Superior temporal gyrus (tissue), 1 donor: ENCODE measurements around the gene ZNF555.
A peak's percentile ranks its signal among the peaks of the same experiment; 100 is the strongest.
"Not testable (repeated sequence)": the region's sequence is repeated elsewhere in the genome, so short reads cannot be mapped to it uniquely, and the experiment has no call there.

ENCODE experiments used
- DNase-seq: peaks from one replicate; pipeline ENCODE4 v3.0.0-alpha.2; 2016; ENCODE audit errors: extremely low spot score

The ZNF555 gene

DNA sequence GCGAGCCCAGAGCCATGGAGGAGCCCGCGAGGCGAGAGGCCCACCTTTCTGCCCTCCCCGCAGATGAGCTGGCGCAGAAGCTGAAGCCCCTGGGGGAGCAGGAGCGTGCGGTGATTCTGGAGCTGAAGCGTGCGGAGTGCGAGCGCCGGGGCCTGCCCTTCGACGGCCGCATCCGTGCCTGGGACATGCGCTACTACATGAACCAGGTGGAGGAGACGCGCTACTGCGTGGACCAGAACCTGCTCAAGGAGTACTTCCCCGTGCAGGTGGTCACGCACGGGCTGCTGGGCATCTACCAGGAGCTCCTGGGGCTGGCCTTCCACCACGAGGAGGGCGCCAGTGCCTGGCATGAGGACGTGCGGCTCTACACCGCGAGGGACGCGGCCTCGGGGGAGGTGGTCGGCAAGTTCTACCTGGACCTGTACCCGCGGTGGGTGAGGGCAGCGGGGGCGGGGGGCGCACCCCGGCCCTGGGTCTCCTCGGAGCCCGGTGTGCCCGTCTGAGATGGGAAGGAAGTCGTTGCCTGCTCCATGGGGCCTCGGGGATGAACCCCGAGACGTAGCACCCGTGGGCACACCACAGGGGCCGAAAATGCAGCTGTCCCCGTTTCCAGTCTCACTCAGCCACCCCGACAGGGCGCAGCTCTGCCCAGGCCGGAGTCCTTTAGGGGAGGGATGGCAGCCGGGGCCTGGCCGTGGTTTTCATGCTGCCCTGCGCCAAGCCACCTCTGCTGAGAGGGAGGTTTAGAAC, 33.7 kb upstream of the ZNF555 start:
- DNase-seq = no peak

DNA sequence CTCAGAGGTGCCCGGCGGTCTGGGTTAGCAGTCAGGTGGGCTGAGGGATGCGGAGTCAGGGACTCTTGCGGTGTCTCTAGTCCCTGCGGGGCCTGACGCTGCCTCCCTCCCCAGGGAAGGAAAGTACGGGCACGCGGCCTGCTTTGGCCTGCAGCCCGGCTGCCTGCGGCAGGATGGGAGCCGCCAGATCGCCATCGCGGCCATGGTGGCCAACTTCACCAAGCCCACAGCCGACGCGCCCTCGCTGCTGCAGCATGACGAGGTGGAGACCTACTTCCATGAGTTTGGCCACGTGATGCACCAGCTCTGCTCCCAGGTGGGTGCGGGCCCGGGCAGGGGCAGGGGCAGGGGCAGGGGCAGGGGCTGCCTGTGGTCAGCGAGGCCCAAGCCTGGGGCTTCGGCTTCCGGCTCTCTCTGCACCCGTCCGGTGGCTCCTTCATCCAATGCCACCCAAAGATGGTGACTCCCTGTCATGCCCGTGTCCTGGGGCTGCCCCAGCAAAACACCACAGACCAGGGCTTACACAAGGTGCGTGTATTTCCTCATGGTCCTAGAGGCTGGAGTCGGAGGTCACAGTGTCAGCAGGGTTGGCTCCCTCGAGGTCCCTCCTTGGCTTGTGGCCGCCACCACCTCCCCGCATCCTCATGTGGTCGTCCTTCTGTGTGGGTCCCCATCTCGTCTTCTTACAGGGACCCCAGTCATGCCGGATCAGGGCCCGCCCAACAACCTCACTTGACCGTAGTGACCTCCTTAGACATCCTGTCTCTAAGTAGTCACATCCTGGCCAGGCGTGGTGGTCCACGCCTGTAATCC, 32.9 kb upstream of the ZNF555 start:
- DNase-seq = no peak

DNA sequence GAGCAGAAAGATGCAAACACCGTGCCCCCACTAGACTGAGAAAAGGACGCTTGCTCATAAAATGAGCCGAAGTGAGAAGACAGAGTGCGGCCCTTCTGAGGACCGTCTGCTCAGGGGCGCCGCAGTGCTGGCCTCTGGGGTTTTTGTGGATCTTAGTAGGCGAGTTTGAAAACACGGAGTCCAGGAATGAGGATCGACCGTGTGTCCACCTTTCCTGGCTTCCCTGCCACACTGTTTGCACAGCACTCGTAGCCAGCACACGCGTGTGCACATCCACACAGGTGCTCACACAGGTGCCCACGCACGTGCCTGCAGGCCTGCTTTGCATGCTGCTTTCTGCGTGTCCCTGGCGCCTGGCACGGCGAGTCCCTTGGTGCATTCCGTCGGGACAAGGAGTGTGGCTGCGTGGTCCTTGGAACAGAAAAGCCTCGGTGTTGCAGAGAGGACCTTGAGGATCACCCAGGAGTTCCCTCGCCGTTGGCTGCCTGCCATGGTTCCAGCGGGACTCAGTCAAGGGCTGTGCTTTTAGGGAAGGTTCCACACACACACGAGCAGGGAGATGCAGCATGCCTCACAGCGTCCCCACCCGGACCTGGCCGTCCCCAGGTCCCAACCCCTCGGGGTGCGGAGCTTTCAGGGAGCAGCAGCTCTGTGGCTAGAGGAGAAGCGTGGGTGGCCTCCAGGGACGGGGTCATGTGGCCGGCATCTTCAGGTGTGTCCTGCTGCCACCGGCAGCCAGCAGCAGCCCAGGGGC, 31.7 kb upstream of the ZNF555 start:
- no peak for DNase-seq

DNA sequence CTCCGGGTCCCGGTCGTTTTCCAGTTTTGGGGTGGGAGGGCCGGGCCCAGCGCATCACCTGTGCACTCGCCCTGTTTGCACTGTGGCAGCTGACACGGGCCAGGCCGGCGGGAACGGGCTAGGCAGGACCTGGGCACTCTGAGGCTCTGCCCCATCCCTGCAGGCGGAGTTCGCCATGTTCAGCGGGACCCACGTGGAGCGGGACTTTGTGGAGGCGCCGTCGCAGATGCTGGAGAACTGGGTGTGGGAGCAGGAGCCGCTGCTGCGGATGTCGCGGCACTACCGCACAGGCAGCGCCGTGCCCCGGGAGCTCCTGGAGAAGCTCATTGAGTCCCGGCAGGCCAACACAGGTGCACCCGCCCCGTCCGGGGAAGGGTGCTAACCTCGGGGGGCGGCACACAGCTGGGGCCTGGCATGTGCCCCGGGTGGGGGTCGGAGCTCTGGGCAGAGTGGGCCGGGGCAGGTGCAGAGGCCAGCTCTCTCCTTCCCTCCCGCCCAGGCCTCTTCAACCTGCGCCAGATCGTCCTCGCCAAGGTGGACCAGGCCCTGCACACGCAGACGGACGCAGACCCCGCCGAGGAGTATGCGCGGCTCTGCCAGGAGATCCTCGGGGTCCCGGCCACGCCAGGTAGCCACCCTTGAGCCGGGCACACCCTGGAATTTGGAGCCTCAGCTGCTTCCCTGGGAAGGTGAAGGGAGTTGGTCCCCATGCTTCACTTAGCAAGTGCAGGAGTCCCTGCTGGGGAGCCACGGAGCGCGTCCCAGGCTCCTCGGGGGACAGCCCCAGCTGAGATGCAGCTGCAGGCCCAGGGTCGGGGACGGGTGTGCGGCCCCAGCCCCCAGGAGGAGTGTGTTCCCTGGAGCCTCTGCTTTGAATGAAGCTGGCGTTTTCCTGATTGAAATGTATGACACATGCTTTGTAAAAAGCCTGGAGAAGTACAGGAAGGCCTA, 30.9 kb upstream of the ZNF555 start:
- DNase-seq = no peak

DNA sequence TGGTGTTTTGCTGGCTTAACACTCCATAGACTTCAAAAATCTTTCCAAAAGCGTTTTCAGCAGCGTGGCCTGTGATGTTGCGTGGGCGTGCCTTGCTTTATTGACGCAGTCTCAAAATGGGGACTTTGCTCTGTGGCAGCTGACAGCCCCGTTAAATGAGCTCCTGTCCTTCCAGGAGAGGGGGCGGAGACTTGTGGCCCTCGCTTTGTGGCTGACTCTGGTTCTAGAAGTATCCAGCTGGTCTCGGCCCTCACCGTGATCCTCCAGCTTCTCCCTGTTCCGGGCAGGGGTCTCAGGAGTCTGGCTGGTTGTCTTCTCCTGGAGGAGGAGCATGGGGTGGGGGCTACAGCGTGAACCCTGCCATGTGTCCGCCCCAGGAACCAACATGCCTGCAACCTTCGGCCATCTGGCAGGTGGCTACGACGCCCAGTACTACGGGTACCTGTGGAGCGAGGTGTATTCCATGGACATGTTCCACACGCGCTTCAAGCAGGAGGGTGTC, 30.0 kb upstream of the ZNF555 start:
- no peak for DNase-seq

DNA sequence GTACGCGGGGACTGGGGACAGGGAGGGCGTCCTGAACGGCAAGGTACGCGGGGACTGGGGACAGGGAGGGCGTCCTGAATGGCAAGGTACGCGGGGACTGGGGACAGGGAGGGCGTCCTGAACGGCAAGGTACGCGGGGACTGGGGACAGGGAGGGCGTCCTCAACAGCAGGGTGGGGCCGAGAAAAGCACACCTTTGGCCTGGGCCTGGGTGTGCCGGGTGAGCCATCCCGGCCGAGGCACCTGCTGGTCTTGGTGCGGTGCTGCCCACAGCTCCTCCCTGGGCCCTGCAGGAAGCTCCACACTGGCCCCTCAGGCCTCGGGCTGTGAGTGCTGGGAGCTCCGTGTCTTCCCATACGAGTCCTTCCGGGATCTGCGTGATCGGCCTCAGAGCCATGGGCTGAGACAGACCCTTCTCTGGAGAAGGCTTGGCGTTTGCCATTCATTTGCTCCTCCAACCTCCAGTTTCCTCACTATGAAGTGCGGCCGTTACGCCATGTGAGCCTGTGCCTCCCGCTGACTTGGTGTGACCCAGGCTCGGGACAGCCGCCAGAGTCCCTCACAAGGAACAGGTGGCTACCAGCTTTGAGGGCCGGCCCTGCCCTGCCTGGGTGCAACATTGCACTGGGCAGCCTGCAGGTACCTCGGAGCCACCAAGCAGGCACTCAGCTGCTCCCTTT, 29.4 kb upstream of the ZNF555 start:
- DNase-seq = no peak

DNA sequence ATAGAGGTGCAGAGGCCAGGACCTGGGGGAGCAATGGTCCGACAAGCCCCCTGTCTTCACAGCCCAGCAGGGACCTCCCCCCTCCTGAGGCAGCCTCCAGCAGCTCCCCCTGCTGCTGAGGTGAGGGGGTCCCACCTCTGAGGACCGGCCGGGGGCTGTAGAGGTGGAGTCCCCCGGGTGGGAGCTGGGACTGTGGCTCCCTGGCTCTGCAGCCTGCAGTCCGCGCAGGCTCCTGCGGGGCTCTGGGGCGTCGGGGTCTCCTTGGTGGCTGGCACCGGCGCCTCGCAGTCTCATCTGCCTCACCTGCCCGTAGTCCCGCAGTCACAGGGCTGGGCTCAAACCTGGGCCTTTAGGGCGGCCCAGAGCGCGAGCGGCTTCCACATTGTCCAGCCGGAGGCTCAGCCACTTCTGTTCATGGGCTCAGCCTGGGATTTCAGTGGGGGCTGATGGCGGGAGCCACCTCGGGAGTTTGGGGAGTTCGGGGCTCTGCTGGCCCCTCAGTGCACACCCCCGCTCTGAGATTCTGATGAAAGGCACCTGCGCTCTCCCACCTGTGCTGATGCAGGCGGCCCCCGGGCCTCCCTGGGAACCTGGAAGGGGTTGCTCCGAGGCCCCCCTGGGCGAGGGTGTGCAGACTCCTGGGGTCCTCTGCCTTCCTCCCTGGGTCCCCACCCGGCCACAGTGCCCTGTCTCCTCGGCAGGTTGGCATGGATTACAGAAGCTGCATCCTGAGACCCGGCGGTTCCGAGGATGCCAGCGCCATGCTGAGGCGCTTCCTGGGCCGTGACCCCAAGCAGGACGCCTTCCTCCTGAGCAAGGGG, 28.7 kb upstream of the ZNF555 start:
- no peak for DNase-seq

DNA sequence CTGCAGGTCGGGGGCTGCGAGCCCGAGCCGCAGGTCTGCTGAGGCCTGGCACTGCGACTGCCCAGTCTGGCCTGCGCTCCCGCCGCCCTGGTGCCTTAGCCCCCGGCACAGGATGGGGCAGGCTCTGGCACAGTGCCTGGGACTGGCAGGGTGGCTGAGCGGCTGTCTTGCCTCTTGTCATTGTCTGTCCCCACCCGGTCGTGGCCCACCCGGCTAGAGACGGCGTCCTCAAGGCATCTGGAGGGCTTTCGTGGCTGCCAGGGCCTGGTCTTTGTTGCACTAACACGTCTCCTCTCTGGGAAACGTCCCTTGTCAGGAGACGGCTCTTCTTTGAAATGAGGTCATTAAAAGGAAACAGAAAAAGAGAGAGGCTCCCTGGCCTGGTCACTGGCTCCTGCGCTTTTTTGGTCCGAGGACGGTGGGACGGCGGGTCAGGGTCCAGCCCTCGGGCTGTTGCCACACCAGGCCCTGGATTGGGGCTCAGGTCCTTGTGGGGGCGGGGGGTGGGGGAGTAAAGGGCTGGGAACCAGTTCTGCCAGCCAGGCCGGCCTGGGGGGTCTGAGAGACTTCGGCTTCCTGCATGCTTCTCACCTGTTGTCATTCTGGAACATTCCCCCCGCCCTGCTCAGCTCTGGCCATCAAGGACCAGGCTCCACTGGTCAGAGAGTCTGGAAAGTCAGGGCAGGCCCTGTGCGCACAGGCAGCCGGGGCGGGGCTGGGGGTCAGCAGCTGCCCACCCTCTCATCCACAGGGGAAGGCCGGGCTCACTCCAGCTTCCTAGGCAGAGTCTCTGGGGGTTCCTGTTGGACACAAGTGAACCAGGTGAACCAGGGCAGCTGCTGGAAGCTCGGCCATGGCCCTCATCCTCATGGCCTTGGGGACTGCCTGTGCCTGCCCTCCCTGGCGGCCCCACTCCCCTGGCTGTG, 27.8 kb upstream of the ZNF555 start:
- no peak for DNase-seq

DNA sequence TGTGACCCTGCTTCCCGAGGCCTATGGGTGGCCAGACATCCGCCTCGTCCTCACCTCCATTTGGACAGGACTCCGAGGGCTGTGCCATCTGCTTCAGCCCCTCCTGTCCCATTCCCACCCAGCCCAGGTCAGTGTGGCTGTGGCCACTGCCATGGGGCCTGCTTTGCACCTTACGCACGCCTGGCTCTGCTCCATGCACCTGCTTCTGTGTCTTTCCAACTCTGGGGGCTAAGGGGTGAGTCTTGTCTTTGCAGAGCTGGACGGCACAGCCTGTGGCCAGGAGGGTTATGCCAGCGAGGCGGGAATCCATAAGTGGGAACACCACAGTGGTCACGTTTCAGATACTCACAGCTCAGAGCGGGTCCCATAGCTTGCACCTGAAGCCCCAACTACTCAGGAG, 26.8 kb upstream of the ZNF555 start:
- DNase-seq = no peak

DNA sequence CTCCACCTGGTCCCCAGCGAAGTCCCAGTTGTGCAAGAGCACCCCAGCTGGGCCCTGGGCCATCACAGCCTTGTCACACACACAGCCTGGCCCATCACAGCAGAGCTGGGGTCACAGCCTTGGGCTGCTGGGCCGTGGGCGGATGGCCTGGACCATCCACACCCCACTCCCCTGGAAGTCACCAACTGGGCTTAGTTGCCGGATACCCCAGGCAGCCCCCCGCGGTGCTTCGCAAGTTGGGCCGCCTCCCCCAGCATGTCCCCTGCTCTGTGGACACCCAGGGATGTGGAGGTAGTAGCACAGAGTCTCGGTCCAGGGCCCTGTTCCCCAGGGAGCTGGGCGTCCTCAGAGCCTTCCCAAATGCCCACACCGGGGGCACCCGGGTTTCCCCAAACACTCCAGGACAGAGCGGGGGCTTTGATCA, 26.1 kb upstream of the ZNF555 start:
- no peak for DNase-seq

DNA sequence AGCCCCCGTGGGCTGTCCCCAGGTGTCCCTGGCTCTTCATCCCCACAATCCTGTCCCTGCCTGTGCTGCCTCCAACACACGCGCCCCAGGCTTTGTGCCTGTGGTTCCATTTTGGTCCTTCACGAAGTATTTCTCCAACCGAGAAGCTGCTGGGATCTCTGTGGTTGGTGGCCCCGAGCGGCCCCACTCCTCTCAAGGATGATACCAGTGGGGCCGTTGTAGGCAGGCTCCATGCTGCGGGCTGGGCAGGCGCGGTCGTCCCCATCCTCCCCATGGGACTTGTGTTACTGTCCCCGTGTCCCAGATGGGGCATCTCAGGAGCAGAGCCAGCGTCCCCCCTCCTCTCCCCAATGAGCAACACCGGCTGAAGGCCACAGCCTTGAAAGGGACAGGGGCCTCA, 25.4 kb upstream of the ZNF555 start:
- DNase-seq = no peak

DNA sequence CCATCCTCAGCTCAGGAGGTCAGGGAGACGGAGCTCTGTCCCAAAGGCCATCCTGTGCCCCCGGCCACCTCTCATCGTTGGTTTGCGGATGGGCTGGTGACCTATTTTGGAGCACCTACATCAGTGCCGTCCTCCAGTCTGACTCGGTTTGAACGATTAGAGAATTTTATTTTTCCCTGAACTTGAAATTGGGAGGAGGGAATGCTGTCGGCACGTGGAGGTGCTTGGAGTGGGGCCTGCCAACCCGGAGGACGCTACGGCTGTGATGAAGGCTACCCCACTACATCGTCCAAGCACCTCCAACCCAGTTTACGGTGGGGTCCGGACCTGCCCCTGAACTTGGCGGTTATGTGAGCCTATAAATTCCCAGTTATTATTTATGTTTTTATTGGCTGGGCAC, 24.6 kb upstream of the ZNF555 start:
- DNase-seq = no peak

DNA sequence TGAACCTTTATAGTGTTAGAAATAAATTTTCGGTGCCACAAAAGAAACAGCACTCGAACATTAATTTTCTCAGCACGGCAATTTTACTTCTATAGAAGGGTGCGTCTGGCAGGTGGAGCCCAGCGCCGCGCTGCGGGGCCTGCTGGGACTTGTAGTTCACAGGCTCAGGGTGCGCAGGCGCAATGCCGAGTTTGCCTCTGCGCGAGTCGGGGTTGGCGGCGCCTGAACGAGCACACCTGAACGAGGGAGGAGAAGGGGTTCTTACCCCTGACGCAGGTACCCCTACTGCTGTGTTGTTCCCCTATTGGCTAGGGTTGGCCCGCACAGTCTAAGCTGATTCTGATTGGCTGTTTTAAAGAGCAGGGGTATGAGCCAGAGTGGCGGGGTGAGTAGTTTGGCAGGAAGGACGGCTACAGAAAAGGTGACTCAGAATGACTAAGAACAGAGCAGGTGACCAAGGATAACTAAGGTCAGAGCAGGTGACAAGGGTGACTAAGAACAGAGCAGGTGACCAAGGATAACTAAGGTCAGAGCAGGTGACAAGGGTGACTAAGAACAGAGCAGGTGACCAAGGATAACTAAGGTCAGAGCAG, 23.9 kb upstream of the ZNF555 start:
- DNase-seq = not testable (repeated sequence)

DNA sequence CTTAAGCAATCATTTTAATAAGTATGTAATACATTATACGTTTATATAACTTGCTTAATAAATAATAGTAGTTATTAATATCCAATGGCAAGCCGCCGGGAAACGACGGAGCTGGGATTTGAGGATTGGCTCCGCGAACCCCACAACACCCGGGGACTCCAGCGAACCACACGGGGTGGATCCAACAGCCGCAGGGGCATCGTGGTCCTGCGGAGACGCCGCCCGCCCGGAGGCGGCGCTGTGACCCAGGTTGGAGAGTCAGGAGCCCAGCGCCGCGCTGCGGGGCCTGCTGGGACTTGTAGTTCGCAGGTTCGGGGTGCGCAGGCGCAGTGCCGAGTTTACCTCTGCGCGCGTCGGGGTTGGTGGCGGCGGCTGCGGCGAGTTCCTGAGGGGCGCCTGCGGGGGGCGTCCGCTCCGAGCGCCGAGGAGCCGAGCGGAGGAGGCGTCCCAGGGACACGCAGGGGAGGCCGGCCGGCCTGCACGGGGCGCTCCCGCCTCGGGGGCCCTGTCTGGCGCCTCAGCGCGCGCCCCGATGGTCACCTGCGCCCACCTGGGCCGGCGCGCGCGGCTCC, 21.6 kb upstream of the ZNF555 start, which contains the start of gene ZNF554:
Gene ZNF554, plus strand, starts transcription at position 329 of the 572 bp plus-strand sequence. Its CDS starts 204 bp downstream, at position 533.
- peak; percentile 95 for DNase-seq

DNA sequence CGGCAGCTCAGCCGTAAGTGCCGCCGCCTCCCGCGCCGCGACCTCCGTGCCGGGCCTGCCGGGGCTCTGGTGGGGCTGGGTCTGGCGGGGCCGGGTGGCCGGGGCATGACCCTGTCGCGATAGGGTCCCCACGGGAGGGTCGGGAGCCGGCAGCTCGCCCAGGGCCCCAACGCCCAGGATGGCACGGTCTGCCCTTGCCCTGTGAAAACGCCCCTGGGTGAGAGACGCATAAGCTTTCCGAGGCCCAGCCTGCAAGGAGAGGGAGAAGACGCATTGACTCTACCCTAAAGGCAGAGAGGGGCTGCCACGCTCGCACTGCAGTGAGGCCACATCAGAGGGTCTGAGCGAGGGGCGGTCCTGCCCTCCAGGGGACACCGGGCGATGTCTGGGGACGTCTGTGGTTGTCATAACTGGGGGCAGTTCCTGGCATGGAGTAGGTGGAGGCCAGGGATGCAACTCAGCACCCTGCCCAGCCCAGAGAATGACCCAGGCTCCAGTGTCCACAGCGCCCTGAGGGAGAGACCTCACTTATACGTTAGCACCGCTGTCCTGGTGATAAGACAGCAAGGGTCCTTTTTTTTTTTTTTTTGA, 21.1 kb upstream of the ZNF555 start:
- no peak for DNase-seq

DNA sequence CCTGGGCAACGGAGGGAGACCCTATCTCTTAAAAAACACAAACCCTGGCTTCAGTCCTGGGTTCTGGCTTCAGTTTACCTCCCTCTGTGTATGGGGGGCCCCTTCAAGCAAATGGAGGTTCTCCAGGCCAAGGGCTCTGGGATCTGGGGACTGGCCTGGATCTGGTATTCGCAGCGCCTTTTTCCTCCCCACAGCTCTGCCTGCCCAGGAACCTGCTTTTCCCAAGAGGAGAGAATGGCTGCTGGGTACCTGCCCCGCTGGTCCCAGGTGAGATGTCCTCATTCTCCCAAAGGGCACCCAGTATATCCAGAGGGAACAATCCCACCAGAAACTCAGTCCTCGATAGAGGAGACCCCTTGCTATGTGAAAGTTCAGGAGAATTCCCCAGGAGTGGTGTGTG, 18.4 kb upstream of the ZNF555 start:
- no peak for DNase-seq

DNA sequence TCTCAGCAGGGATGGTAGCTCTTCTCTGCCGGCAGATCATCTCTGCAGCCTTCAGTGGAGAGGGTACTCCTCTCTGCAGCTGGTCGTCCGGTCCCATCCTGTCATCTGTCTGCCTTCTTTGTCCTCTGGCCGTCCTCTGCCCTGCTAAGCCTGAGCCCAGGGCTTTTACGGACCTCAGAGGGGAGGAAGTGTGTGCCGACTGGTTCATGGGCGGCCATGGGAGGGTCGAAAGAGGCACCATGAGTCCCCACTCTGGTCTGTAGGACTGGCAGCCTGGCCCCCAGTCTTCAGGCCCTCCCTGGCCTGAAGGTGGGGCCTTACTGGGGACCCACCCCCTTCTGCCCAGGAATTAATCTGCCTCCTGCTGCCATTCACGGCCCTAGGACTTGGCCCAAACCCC, 17.6 kb upstream of the ZNF555 start:
- no peak for DNase-seq
